IMR-90 (cell line): ENCODE measurements around the gene TRPC4. TPM values are rescaled to one million over a fixed set of nuclear protein-coding genes. Genes with fewer than 3 reads are reported as not detected.

Source experiments
- ATAC-seq: fragments of 200-7000 bp; cut with Tn5 transposase; 2 replicates; pipeline ENCODE4 v1.9.1; 2020; ENCODE audit warnings: low read depth, mild to moderate bottlenecking, moderate library complexity
- BruUV-seq: library from RNA; stranded (reverse); fragments of 400-500 nt; replicated peaks from 2 replicates; lab custom pipeline; 2021; lab: Mats Ljungman, UMichigan
- CTCF ChIA-PET: fragments of 300-600 bp; formaldehyde crosslinking; extraction: SDS; loops from one replicate; lab custom pipeline; 2021; ENCODE audit warnings: antibody characterized with exemption; lab: Yijun Ruan, JAX
- POLR2A ChIA-PET: fragments of 300-600 bp; sonication (Branson Sonifier 250); formaldehyde crosslinking; loops from one replicate; lab custom pipeline; 2022; ENCODE audit warnings: antibody characterized with exemption; ENCODE audit not compliant: unreplicated experiment; lab: Charles Lee
- DNase-seq: peaks from one replicate; pipeline ENCODE4 v3.0.0; 2013
- H2AFZ ChIP-seq: replicated peaks from 2 replicates; pipeline ENCODE3; 2013; ENCODE audit warnings: low read length, mild to moderate bottlenecking; ENCODE audit not compliant: poor library complexity
- H2AK5ac ChIP-seq: 2 replicates; pipeline ENCODE4 v1.6.1; 2013; ENCODE audit warnings: low read depth, low read length, inconsistent platforms
- H2AK9ac ChIP-seq: replicated peaks from 2 replicates; pipeline ENCODE3; 2013; ENCODE audit warnings: mild to moderate bottlenecking, low read depth, low read length, moderate library complexity; ENCODE audit not compliant: poor library complexity
- H2BK120ac ChIP-seq: 2 replicates; pipeline ENCODE4 v1.6.1; 2013; ENCODE audit warnings: low read depth, low read length, inconsistent platforms
- H2BK15ac ChIP-seq: 3 replicates; pipeline ENCODE4 v1.6.1; 2013; ENCODE audit warnings: low read depth, low read length, inconsistent platforms
- H2BK20ac ChIP-seq: 2 replicates; pipeline ENCODE4 v1.6.1; 2013; ENCODE audit warnings: low read depth, mild to moderate bottlenecking, inconsistent platforms, low read length, moderate library complexity
- H2BK5ac ChIP-seq: 2 replicates; pipeline ENCODE4 v1.6.1; 2013; ENCODE audit warnings: mild to moderate bottlenecking, low read depth, low read length, inconsistent platforms; ENCODE audit not compliant: poor library complexity, severe bottlenecking
- H3K14ac ChIP-seq: replicated peaks from 2 replicates; pipeline ENCODE4 v1.6.1; 2013; ENCODE audit warnings: low read depth, low read length, inconsistent platforms
- H3K18ac ChIP-seq: 2 replicates; pipeline ENCODE4 v1.6.1; 2013; ENCODE audit warnings: low read depth, low read length, control low read depth
- H3K23ac ChIP-seq: 2 replicates; pipeline ENCODE4 v1.6.1; 2013; ENCODE audit warnings: low read depth, low read length, inconsistent platforms
- H3K27ac ChIP-seq: 2 replicates; pipeline ENCODE4 v1.5.1; 2013; ENCODE audit warnings: mild to moderate bottlenecking, control low read depth, low read length; ENCODE audit not compliant: insufficient read depth
- H3K27me3 ChIP-seq: 2 replicates; pipeline ENCODE4 v1.6.1; 2013; ENCODE audit warnings: low read length; ENCODE audit not compliant: control insufficient read depth, insufficient read depth
- H3K36me3 ChIP-seq: 2 replicates; pipeline ENCODE4 v1.6.1; 2013; ENCODE audit warnings: low read length, mixed read lengths; ENCODE audit not compliant: control insufficient read depth, insufficient read depth
- H3K4ac ChIP-seq: 2 replicates; pipeline ENCODE4 v1.6.1; 2013; ENCODE audit warnings: low read depth, low read length, inconsistent platforms
- H3K4me1 ChIP-seq: 2 replicates; pipeline ENCODE4 v1.6.1; 2013; ENCODE audit warnings: low read length, mixed read lengths; ENCODE audit not compliant: control insufficient read depth, insufficient read depth
- H3K4me2 ChIP-seq: 2 replicates; pipeline ENCODE4 v1.6.1; 2013; ENCODE audit warnings: low read depth, mild to moderate bottlenecking, control low read depth, low read length, moderate library complexity
- H3K4me3 ChIP-seq: 2 replicates; pipeline ENCODE4 v1.5.1; 2013; ENCODE audit warnings: low read depth, mild to moderate bottlenecking, control low read depth, low read length, moderate library complexity; ENCODE audit not compliant: insufficient read depth
- H3K56ac ChIP-seq: 2 replicates; pipeline ENCODE4 v1.6.1; 2013; ENCODE audit warnings: low read length, inconsistent platforms; ENCODE audit not compliant: insufficient read depth; ENCODE audit errors: extremely low read depth
- H3K79me1 ChIP-seq, 2 experiments: 2 replicates each; pipeline ENCODE4 v1.6.1; 2013; ENCODE audit warnings: low read length in 2 of 2, inconsistent platforms in 1 of 2, low read depth in 1 of 2
- H3K9ac ChIP-seq: 2 replicates; pipeline ENCODE4 v1.6.1; 2013; ENCODE audit warnings: low read depth, low read length, control low read depth
- H3K9me1 ChIP-seq: 2 replicates; pipeline ENCODE4 v1.6.1; 2013; ENCODE audit warnings: low read length, inconsistent platforms; ENCODE audit not compliant: insufficient read depth
- H3K9me3 ChIP-seq: 2 replicates; pipeline ENCODE4 v1.6.1; 2013; ENCODE audit warnings: low read length; ENCODE audit not compliant: control insufficient read depth, insufficient read depth
- H4K20me1 ChIP-seq: 2 replicates; pipeline ENCODE4 v1.6.1; 2013; ENCODE audit warnings: low read length, inconsistent platforms; ENCODE audit not compliant: insufficient read depth
- H4K5ac ChIP-seq: 2 replicates; pipeline ENCODE4 v1.6.1; 2013; ENCODE audit warnings: mild to moderate bottlenecking, low read depth, low read length, control low read depth
- H4K8ac ChIP-seq, 2 experiments: 2 replicates each; pipeline ENCODE4 v1.6.1; 2013; ENCODE audit warnings: low read depth in 2 of 2, low read length in 2 of 2, control low read depth in 1 of 2, inconsistent platforms in 1 of 2
- H4K91ac ChIP-seq: 2 replicates; pipeline ENCODE4 v1.6.1; 2013; ENCODE audit warnings: low read depth, low read length, inconsistent platforms; ENCODE audit not compliant: insufficient read depth
- POLR2A ChIP-seq: IDR thresholded peaks from 2 replicates; pipeline ENCODE4 v1.6.1; 2012; ENCODE audit warnings: mild to moderate bottlenecking, low read depth, low read length
- RCOR1 ChIP-seq: IDR thresholded peaks from 2 replicates; pipeline ENCODE4 v1.6.1; 2012; ENCODE audit warnings: mild to moderate bottlenecking, low read length, improper control_type of control experiment; ENCODE audit not compliant: insufficient replicate concordance
- WGBS, 2 experiments: methylation state at CpG; one replicate each; pipeline versions ENCODE4 v1.1.5 to v1.1.7; 2013; ENCODE audit warnings: missing lambda C conversion rate in 2 of 2; ENCODE audit not compliant: insufficient read length in 1 of 2; ENCODE audit errors: extremely low coverage in 2 of 2; 5-methylcytosine and 5-hydroxymethylcytosine counted together
- dilution Hi-C: fragments of 300-500 bp; cut with HindIII; formaldehyde crosslinking; loops from one replicate; pipeline ENCODE4 v1.14.3; 2018; ENCODE audit warnings: low sequenced_read_pairs; ENCODE audit not compliant: unreplicated experiment
- in situ Hi-C: fragments of 300-500 bp; cut with MboI; formaldehyde crosslinking; loops from 3 replicates; pipeline ENCODE4 v1.14.3; 2019; ENCODE audit warnings: low sequenced_read_pairs, inconsistent platforms, mixed read lengths
- intact Hi-C: fragments of 100-400 bp; cut with micrococcal nuclease; formaldehyde crosslinking; loops from 2 replicates; pipeline ENCODE4 v1.10.0; 2022
- polyA plus RNA-seq, 3 experiments: library from polyadenylated mRNA; depleted of rRNA; stranded (reverse); fragments of >200 nt; gene quantifications; 2 replicates each; pipeline ENCODE4 v1.2.3, GENCODE V29; 2012; ENCODE audit warnings: low replicate concordance in 1 of 3
- total RNA-seq: library from RNA; depleted of rRNA; stranded (reverse); fragments of >200 nt; gene quantifications from 2 replicates; pipeline ENCODE4 v1.2.3, GENCODE V29; 2012

Gene TRPC4
- total and polyA plus RNA-seq, 2 of the 4 experiments (the other 2 are of a cell fraction): 1.9 to 5.2 TPM

GRCh38 chr13:37816276-37816675 is 53.3 kb downstream of the TRPC4 start:
- Histone ChIP-seq H3K27me3 (no peaks in the 10 kb centered on the region), H3K9ac (no peak overlapping the region), H2BK120ac (no peak overlapping the region), H3K4me3 (no peak overlapping the region), H3K18ac (no peak overlapping the region), H4K5ac (no peak overlapping the region), H3K4me2 (no peak overlapping the region), H3K9me3 (no peaks in the 10 kb centered on the region), H4K8ac (no peak overlapping the region), H3K56ac (no peak overlapping the region), H3K27ac (no peak overlapping the region), H3K4me1 (peaks cover under 1% of the 10 kb centered on the region; the same call in 1 of the 2 replicates), H2BK5ac (no peak overlapping the region), H2AK5ac (no peak overlapping the region), H2BK15ac (no peak overlapping the region), H3K36me3 (no peaks in the 10 kb centered on the region), H2AFZ (no peak overlapping the region), H2BK20ac (no peak overlapping the region), H3K4ac (no peak overlapping the region), H3K79me1 (no peaks in the 10 kb centered on the region), H3K9me1 (no peaks in the 10 kb centered on the region), H4K20me1 (no peaks in the 10 kb centered on the region), H4K91ac (no peak overlapping the region), H3K23ac (no peak overlapping the region), H2AK9ac (no peak overlapping the region), H3K14ac (no peak overlapping the region)
- ChIA-PET POLR2A (no interaction called here), CTCF (no interaction called here)
- WGBS, 2 experiments: 86% methylated on average over 1 of the region's 1 CpG; no CpG with 5 or more reads in 1 of the 2 experiments
- ATAC-seq (no peak), DNase-seq (no peak)
- intact Hi-C loops (no loop called here), in situ Hi-C loops (no loop called here), dilution Hi-C loops (no loop called here)
- BruUV-seq: no TSS peak
- TF ChIP-seq RCOR1: no peak
- TF ChIP-seq POLR2A: no peak
